Measurements from ENCODE around the gene H19. TPM values are rescaled to one million over a fixed set of nuclear protein-coding genes. Genes with fewer than 3 reads are reported as not detected.

Gene H19
- total RNA-seq, 1 donor from 2014 or later, result 55.8 TPM

- H3K4me1 ChIP-seq, result no peaks in the 10 kb centered on the region
- H3K27ac ChIP-seq, result no peak overlapping the region
- DNase-seq, result no peak
- H3K27me3 ChIP-seq, result no peaks in the 10 kb centered on the region
- H3K9me3 ChIP-seq, result no peaks in the 10 kb centered on the region
- peak; percentile 63 for ATAC-seq
- no peak overlapping the region for H3K4me3 ChIP-seq
- intact Hi-C loops (cut with DNase I), result no loop called here
- TF ChIP-seq, protein P1, sequence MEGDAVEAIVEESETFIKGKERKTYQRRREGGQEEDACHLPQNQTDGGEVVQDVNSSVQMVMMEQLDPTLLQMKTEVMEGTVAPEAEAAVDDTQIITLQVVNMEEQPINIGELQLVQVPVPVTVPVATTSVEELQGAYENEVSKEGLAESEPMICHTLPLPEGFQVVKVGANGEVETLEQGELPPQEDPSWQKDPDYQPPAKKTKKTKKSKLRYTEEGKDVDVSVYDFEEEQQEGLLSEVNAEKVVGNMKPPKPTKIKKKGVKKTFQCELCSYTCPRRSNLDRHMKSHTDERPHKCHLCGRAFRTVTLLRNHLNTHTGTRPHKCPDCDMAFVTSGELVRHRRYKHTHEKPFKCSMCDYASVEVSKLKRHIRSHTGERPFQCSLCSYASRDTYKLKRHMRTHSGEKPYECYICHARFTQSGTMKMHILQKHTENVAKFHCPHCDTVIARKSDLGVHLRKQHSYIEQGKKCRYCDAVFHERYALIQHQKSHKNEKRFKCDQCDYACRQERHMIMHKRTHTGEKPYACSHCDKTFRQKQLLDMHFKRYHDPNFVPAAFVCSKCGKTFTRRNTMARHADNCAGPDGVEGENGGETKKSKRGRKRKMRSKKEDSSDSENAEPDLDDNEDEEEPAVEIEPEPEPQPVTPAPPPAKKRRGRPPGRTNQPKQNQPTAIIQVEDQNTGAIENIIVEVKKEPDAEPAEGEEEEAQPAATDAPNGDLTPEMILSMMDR (IDR thresholded peaks at IDR 0.05), result no peak
- H3K36me3 ChIP-seq, result no peaks in the 10 kb centered on the region
Observed at GRCh38 chr11:2002807-2003206, 5.2 kb upstream of the H19 start.

GRCh38 chr11:2002042-2002776 is 4.6 kb upstream of the H19 start:
- ATAC-seq, result peak; percentile 22
- no peaks in the 10 kb centered on the region for H3K36me3 ChIP-seq
- H3K27me3 ChIP-seq, result no peaks in the 10 kb centered on the region
- intact Hi-C loops (cut with DNase I), result no loop called here
- H3K9me3 ChIP-seq, result no peaks in the 10 kb centered on the region
- H3K27ac ChIP-seq, result no peak overlapping the region
- H3K4me1 ChIP-seq, result no peaks in the 10 kb centered on the region
- DNase-seq, result no peak
- no peak overlapping the region for H3K4me3 ChIP-seq
- TF ChIP-seq, protein P1 (IDR thresholded peaks at IDR 0.05), result no peak

DNA sequence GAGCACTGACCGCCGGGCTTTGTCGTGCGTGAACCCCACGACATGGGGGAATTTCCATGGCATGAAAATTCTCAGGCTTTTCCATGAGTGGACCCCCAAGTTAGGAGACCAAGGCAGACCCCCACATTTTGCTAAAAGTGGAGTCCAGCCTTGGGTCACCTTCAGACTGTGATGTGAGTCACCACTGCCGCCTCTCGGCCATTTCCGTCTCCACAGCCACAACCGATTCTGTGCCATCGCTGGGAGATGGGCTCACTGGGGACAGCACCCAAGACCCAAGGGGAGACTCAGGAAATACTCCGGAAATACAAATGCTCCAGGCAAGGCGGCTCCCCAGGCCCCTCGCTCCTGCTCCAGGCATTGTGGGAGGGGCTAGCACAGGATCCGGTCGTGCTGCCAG is 1.2 kb upstream of the H19 start:
- Histone ChIP-seq H3K36me3 (no peaks in the 10 kb centered on the region), H3K27me3 (no peaks in the 10 kb centered on the region), H3K9me3 (no peaks in the 10 kb centered on the region), H3K4me3 (no peak overlapping the region), H3K4me1 (no peaks in the 10 kb centered on the region), H3K27ac (no peak overlapping the region)
- TF ChIP-seq, protein P1 (IDR thresholded peaks at IDR 0.05), result no peak
- intact Hi-C loops (cut with DNase I), result no loop called here
- DNase-seq, result no peak
- no peak for ATAC-seq

- Histone ChIP-seq H3K27me3 (no peaks in the 10 kb centered on the region), H3K36me3 (no peaks in the 10 kb centered on the region), H3K4me1 (no peaks in the 10 kb centered on the region), H3K27ac (no peak overlapping the region), H3K4me3 (no peak overlapping the region), H3K9me3 (no peaks in the 10 kb centered on the region)
- TF ChIP-seq, protein P1 (IDR thresholded peaks at IDR 0.05), result no peak
- peak; percentile 68 for ATAC-seq
- intact Hi-C loops (cut with DNase I), result no loop called here
- DNase-seq, result no peak
Observed at GRCh38 chr11:1998290-1998689, 648 bp upstream of the H19 start.

GRCh38 chr11:1994121-1994520 is 3.5 kb downstream of the H19 start:
- no peak overlapping the region for H3K27ac ChIP-seq
- no peak overlapping the region for H3K4me3 ChIP-seq
- no peaks in the 10 kb centered on the region for H3K4me1 ChIP-seq
- H3K27me3 ChIP-seq, result no peaks in the 10 kb centered on the region
- no peak for DNase-seq
- no peak for ATAC-seq
- TF ChIP-seq, protein P1 (IDR thresholded peaks at IDR 0.05), result no peak
- intact Hi-C loops (cut with DNase I), result no loop called here
- H3K36me3 ChIP-seq, result no peaks in the 10 kb centered on the region
- H3K9me3 ChIP-seq, result no peaks in the 10 kb centered on the region

- H3K4me1 ChIP-seq, result no peaks in the 10 kb centered on the region
- TF ChIP-seq, protein P1 (IDR thresholded peaks at IDR 0.05), result no peak
- H3K36me3 ChIP-seq, result no peaks in the 10 kb centered on the region
- DNase-seq (no peak), ATAC-seq (no peak)
- no peaks in the 10 kb centered on the region for H3K27me3 ChIP-seq
- intact Hi-C loops (cut with DNase I), result no loop called here
- H3K4me3 ChIP-seq, result no peak overlapping the region
- H3K27ac ChIP-seq, result no peak overlapping the region
- no peaks in the 10 kb centered on the region for H3K9me3 ChIP-seq
Observed at GRCh38 chr11:1992111-1992510, 5.5 kb downstream of the H19 start.

Data from upper lobe of right lung (tissue), 1 donor.